ENCODE results near the gene UBR1. TPM values are rescaled to one million over a fixed set of nuclear protein-coding genes. Genes with fewer than 3 reads are reported as not detected.

UBR1 gene
- total and polyA plus RNA-seq, 2 experiments from 2014 or later = 17.2 to 19.6 TPM

GRCh38 chr15:43106486-43106829, 620 bp upstream of the UBR1 start:
- DNase-seq (ENCODE audit: low spot score) (no peak), ATAC-seq (no peak)
- H3K4me2 ChIP-seq = peak overlapping the region; percentile 90
- no peaks in the 10 kb centered on the region for H3K9me2 ChIP-seq (ENCODE audit: insufficient read depth)
- no peaks in the 10 kb centered on the region for H3F3A ChIP-seq (replicated peaks; ENCODE audit: low read depth)
- H3K36me3 ChIP-seq (ENCODE audit: insufficient read depth) = no peaks in the 10 kb centered on the region
- H3K27ac Mint-ChIP-seq = peak overlapping the region; percentile 95
- peaks cover 42% of the 10 kb centered on the region for H3K79me2 ChIP-seq (replicated peaks; ENCODE audit: insufficient read depth)
- H3K27me3 ChIP-seq (ENCODE audit: insufficient read depth) = no peaks in the 10 kb centered on the region
- peak overlapping the region; percentile 95 for H3K4me3 Mint-ChIP-seq
- peak overlapping the region; percentile 89 for H3K4me3 ChIP-seq
- H3K9me3 Mint-ChIP-seq = no peaks in the 10 kb centered on the region
- H3K4me1 Mint-ChIP-seq = peaks cover 4% of the 10 kb centered on the region; the same call in 1 of the 3 replicates
- peak overlapping the region; percentile 18; the same call in 1 of the 2 replicates for H2AFZ ChIP-seq
- TF ChIP-seq STAT1 (IDR thresholded peaks at IDR 0.05; ENCODE audit: unreplicated experiment) = no peak
- no peak for TF ChIP-seq EZH2phosphoT487 (IDR thresholded peaks at IDR 0.05; ENCODE audit: unreplicated experiment)
- no peak for TF ChIP-seq ZNF331 (CRISPR knock-in tag; IDR thresholded peaks at IDR 0.05; ENCODE audit: low read depth)
- TF ChIP-seq NANOG (IDR thresholded peaks at IDR 0.05; ENCODE audit: borderline replicate concordance) = no peak
- no peak for TF ChIP-seq ZNF462 (CRISPR knock-in tag; IDR thresholded peaks at IDR 0.05)
- TF ChIP-seq CTCF (conservative IDR thresholded peaks at IDR 0.05; ENCODE audit: low read depth in 2 of 2) = no peak
- H3K4me1 ChIP-seq (ENCODE audit: insufficient read depth) = peaks cover 5% of the 10 kb centered on the region
- H3K27ac ChIP-seq (ENCODE audit: low read depth) = no peak overlapping the region
- peaks cover 8% of the 10 kb centered on the region; the same call in 2 of the 3 replicates for H3K36me3 Mint-ChIP-seq (ENCODE audit: low read depth)
- peaks cover 6% of the 10 kb centered on the region for H3K27me3 Mint-ChIP-seq (ENCODE audit: insufficient read depth, low read depth, poor library complexity)
- H4K20me1 ChIP-seq (replicated peaks; ENCODE audit: insufficient read depth) = no peaks in the 10 kb centered on the region; the same call in 1 of the 2 replicates
